IMR-90 (cell line): ENCODE measurements around the gene CDKAL1.

Experiments used
- BHLHE40 ChIP-seq: fragments of 150-350 bp; IDR thresholded peaks from 2 replicates; pipeline ENCODE4 v1.6.1; 2016; ENCODE audit warnings: mild to moderate bottlenecking, low read depth, low read length
- CTCF ChIP-seq: conservative IDR thresholded peaks from 2 replicates; pipeline ENCODE4 v1.5.1; 2012; ENCODE audit warnings: mild to moderate bottlenecking, low read depth, low read length, improper control_type of control experiment
- FOS ChIP-seq: fragments of 150-350 bp; IDR thresholded peaks from 2 replicates; pipeline ENCODE4 v1.6.1; 2016; ENCODE audit warnings: low read depth, low read length
- MAFK ChIP-seq: IDR thresholded peaks from 2 replicates; pipeline ENCODE4 v1.6.1; 2012; ENCODE audit warnings: low read depth, low read length, improper control_type of control experiment
- POLR2A ChIP-seq: IDR thresholded peaks from 2 replicates; pipeline ENCODE4 v1.6.1; 2012; ENCODE audit warnings: mild to moderate bottlenecking, low read depth, low read length
- RAD21 ChIP-seq: IDR thresholded peaks from 2 replicates; pipeline ENCODE4 v1.6.1; 2012; ENCODE audit warnings: low read length, improper control_type of control experiment
- RFX5 ChIP-seq: IDR thresholded peaks from 2 replicates; pipeline ENCODE4 v1.8.0; 2012; ENCODE audit warnings: low read depth, mild to moderate bottlenecking, low read length, moderate library complexity
- USF2 ChIP-seq: fragments of 150-350 bp; IDR thresholded peaks from 2 replicates; pipeline ENCODE4 v1.6.1; 2017; ENCODE audit warnings: mild to moderate bottlenecking, antibody characterized with exemption, low read length, low read depth

GRCh38 chr6:21116736-21117135 lies 582.5 kb downstream of the CDKAL1 start:
- TF ChIP-seq MAFK, result no peak
- no peak for TF ChIP-seq RFX5
- no peak for TF ChIP-seq CTCF
- no peak for TF ChIP-seq RAD21
- TF ChIP-seq USF2, result no peak
- TF ChIP-seq POLR2A, result no peak
- no peak for TF ChIP-seq BHLHE40
- TF ChIP-seq FOS, result no peak
